ENCODE results near the gene SIVA1. TPM values are rescaled to one million over a fixed set of nuclear protein-coding genes. Genes with fewer than 3 reads are reported as not detected.

Gene SIVA1
- total and polyA plus RNA-seq, 9 of the 15 experiments (the other 6 are each of a cell fraction or from before 2014, with no cell fraction given) = 4.2 to 186 (median 54.2) TPM

GRCh38 chr14:104797115-104798044 lies 44.4 kb downstream of the SIVA1 start (continued):
- TF ChIP-seq NONO (IDR thresholded peaks at IDR 0.05; ENCODE audit: low read depth in 2 of 2, low read length in 1 of 2) = no peak
- TF ChIP-seq YY1 (IDR thresholded peaks at IDR 0.05; ENCODE audit: borderline replicate concordance in 1 of 3, control insufficient read depth in 1 of 3, extremely low read depth in 1 of 3, insufficient read depth in 3 of 3, insufficient read length in 1 of 3, insufficient replicate concordance in 2 of 3, low read depth in 1 of 3, low read length in 2 of 3) = peak in 1 of 3 experiments; percentile 34
- TF ChIP-seq HNRNPL (IDR thresholded peaks at IDR 0.05; ENCODE audit: low read depth, low read length) = no peak
- TF ChIP-seq FOS (IDR thresholded peaks at IDR 0.05; ENCODE audit: extremely low read depth, insufficient read length) = no peak
- TF ChIP-seq VEZF1 (CRISPR knock-in tag; IDR thresholded peaks at IDR 0.05) = 0 out of 2 replicates have a peak, but pooled peaks have one; percentile 27
- TF ChIP-seq CBFA2T2 (conservative IDR thresholded peaks at IDR 0.05) = peak; percentile 75
- peak; percentile 37; the same call in 1 of the 2 replicates for TF ChIP-seq ZFX (CRISPR knock-in tag; IDR thresholded peaks at IDR 0.05)
- no peak for TF ChIP-seq ZBTB11 (CRISPR knock-in tag; IDR thresholded peaks at IDR 0.05)
- no peak for TF ChIP-seq MYC (IDR thresholded peaks at IDR 0.05; ENCODE audit: low read depth, low read length)
- TF ChIP-seq MYC (CRISPR knock-in tag; IDR thresholded peaks at IDR 0.05; ENCODE audit: borderline replicate concordance, low read depth) = no peak
- TF ChIP-seq CTCF (IDR thresholded peaks at IDR 0.05 in 2 of 3, conservative IDR thresholded peaks at IDR 0.05 in 1 of 3; ENCODE audit: insufficient read depth in 2 of 3, low read depth in 1 of 3, low read length in 3 of 3) = 0 out of 6 replicates have a peak, but pooled peaks of 1 of the 3 experiments have one; percentile 2
- peak; percentile 31; the same call in 1 of the 2 replicates for TF ChIP-seq POLR2G (IDR thresholded peaks at IDR 0.05; ENCODE audit: low read depth, low read length)
- TF ChIP-seq TFAP4 (CRISPR knock-in tag; IDR thresholded peaks at IDR 0.05; ENCODE audit: borderline replicate concordance) = peak; percentile 70; the same call in 1 of the 2 replicates
- TF ChIP-seq XRCC4 (IDR thresholded peaks at IDR 0.05; ENCODE audit: extremely low read depth, insufficient read depth, insufficient read length) = no peak

All from K562 (cell line).